OCI-LY3 (cell line): ENCODE measurements around the gene EDNRA.

Experiments
- CTCF ChIP-seq: fragments of 200-600, 300-600 bp; sonication (generic); IDR thresholded peaks from 2 replicates; pipeline ENCODE4 v1.5.1; 2014; ENCODE audit warnings: antibody characterized with exemption, low read length, low read depth
- EZH2phosphoT487 ChIP-seq: fragments of 200-600 bp; shearing (Covaris generic); IDR thresholded peaks from 2 replicates; pipeline ENCODE4 v1.6.1; 2018; ENCODE audit warnings: antibody characterized with exemption, mixed run types, low read depth

DNA sequence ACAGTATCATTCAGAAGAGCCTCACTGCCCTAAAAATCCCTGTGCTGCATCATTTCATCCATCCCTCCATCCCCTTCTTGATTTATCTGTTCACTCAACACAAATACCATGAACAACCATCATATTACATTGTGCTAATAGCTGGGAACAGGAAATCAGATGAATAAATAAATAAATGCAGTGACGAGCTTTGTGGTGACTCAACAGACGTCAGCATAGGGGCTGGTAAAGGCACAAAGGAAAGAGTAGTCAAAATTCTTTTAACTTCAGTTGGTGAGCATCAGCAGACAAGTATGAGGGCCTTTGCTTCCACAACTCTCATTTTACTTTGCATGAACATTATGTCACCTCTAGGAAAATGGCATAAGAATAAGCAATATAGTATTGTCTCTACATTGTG, 65.5 kb downstream of the EDNRA start:
- TF ChIP-seq CTCF (no peak), EZH2phosphoT487 (no peak)
